Endodermal cell (in vitro differentiated cells): ENCODE measurements around the gene C20orf96. TPM values are rescaled to one million over a fixed set of nuclear protein-coding genes. Genes with fewer than 3 reads are reported as not detected.

Experiments
- DNase-seq: peaks from one replicate; pipeline ENCODE4 v3.0.0-alpha.2; 2017
- H3K27ac ChIP-seq: 2 replicates; pipeline ENCODE4 v1.5.1; 2013; ENCODE audit warnings: mild to moderate bottlenecking, low read depth, low read length, moderate library complexity
- H3K27me3 ChIP-seq: 2 replicates; pipeline ENCODE4 v1.6.1; 2013; ENCODE audit warnings: mild to moderate bottlenecking, low read length, moderate library complexity; ENCODE audit not compliant: insufficient read depth, control insufficient read depth, poor library complexity, severe bottlenecking
- H3K36me3 ChIP-seq: 2 replicates; pipeline ENCODE4 v1.7.0; 2013; ENCODE audit warnings: mild to moderate bottlenecking, low read length, moderate library complexity; ENCODE audit not compliant: control insufficient read depth, insufficient read depth
- H3K4me1 ChIP-seq: one replicate; pipeline ENCODE4 v1.7.0; 2013; ENCODE audit warnings: low read length; ENCODE audit not compliant: control insufficient read depth, insufficient read depth
- H3K4me3 ChIP-seq: 2 replicates; pipeline ENCODE4 v1.5.1; 2013; ENCODE audit warnings: mild to moderate bottlenecking, low read length, moderate library complexity
- H3K9ac ChIP-seq: 2 replicates; pipeline ENCODE4 v1.6.1; 2013; ENCODE audit warnings: mild to moderate bottlenecking, low read length, moderate library complexity; ENCODE audit not compliant: poor library complexity, severe bottlenecking; ENCODE audit errors: extremely low read depth
- H3K9me3 ChIP-seq: 2 replicates; pipeline ENCODE4 v1.6.1; 2013; ENCODE audit warnings: mild to moderate bottlenecking, low read length, moderate library complexity; ENCODE audit not compliant: control insufficient read depth
- H3K27ac Mint-ChIP-seq: 2 replicates; pipeline ENCODE4 v1.8.0; 2020; ENCODE audit warnings: mixed read lengths
- H3K27me3 Mint-ChIP-seq: 2 replicates; pipeline ENCODE4 v1.8.0; 2021; ENCODE audit warnings: mild to moderate bottlenecking, mixed read lengths; ENCODE audit not compliant: insufficient read depth
- H3K36me3 Mint-ChIP-seq: 2 replicates; pipeline ENCODE4 v1.8.0; 2020; ENCODE audit warnings: low read depth, mixed read lengths
- H3K4me1 Mint-ChIP-seq: 2 replicates; pipeline ENCODE4 v1.8.0; 2020; ENCODE audit warnings: mixed read lengths
- H3K4me3 Mint-ChIP-seq: 2 replicates; pipeline ENCODE4 v1.8.0; 2020; ENCODE audit warnings: mild to moderate bottlenecking, moderate library complexity, mixed read lengths
- H3K9me3 Mint-ChIP-seq: 2 replicates; pipeline ENCODE4 v1.8.0; 2020; ENCODE audit warnings: mild to moderate bottlenecking, mixed read lengths
- CTCF ChIP-seq: fragments of 200-600 bp; sonication (generic); conservative IDR thresholded peaks from 2 replicates; pipeline ENCODE4 v1.5.0; 2021; ENCODE audit warnings: antibody characterized with exemption, mild to moderate bottlenecking
- WGBS, 2 experiments: methylation state at CpG; one replicate each; pipeline versions ENCODE4 v1.1.5 to v1.1.7; 2013; ENCODE audit warnings: missing lambda C conversion rate in 2 of 2, mixed read lengths in 1 of 2; ENCODE audit not compliant: insufficient coverage in 1 of 2, insufficient read length in 1 of 2; 5-methylcytosine and 5-hydroxymethylcytosine counted together
- total RNA-seq, 2 donors: library from RNA; stranded (reverse); fragmentation: NEBNext Ultra II Directional in 1 of 2; extraction: Animal tissue kit (Norgen Biotek cat#: 25700) in 1 of 2; gene quantifications; 2 replicates in 1 of 2; 3 replicates in 1 of 2; pipeline ENCODE4 v1.2.1, GENCODE V29; 2021

The C20orf96 gene
- total RNA-seq, 2 donors from 2014 or later: 21.8 to 29.4 TPM

- Histone ChIP-seq H3K36me3 (peaks cover 12% of the 10 kb centered on the region), H3K27me3 (no peaks in the 10 kb centered on the region), H3K27ac (peak overlapping the region; percentile 95), H3K4me3 (peak overlapping the region; percentile 83), H3K4me1 (peaks cover 8% of the 10 kb centered on the region), H3K9me3 (no peaks in the 10 kb centered on the region), H3K9ac (peak overlapping the region; percentile 70)
- Mint-ChIP-seq H3K36me3 (peaks cover 23% of the 10 kb centered on the region), H3K4me3 (peak overlapping the region; percentile 81), H3K4me1 (peaks cover 35% of the 10 kb centered on the region), H3K27ac (peak overlapping the region; percentile 95), H3K9me3 (peaks cover 5% of the 10 kb centered on the region), H3K27me3 (peaks cover 5% of the 10 kb centered on the region)
- no peak for TF ChIP-seq CTCF
- 0 to 1% methylated on average over 38 to 103 of the region's 103 CpGs for WGBS, 2 experiments
- peak; percentile 89 for DNase-seq
Observed at GRCh38 chr20:325889-326644, 35.5 kb upstream of the C20orf96 start.

GRCh38 chr20:325045-325888, 34.7 kb upstream of the C20orf96 start, which contains the start of gene SOX12:
TSS of gene SOX12 (plus strand) at chr20:325552. CDS start at chr20:325925, 373 bp downstream.
- Histone ChIP-seq H3K9me3 (peaks cover 5% of the 10 kb centered on the region), H3K4me3 (peak within 1 kb of the TSS; percentile 92), H3K36me3 (peaks cover 7% of the 10 kb centered on the region), H3K27me3 (no peaks in the 10 kb centered on the region), H3K4me1 (peaks cover 8% of the 10 kb centered on the region), H3K27ac (peak within 1 kb of the TSS; percentile 95), H3K9ac (peak within 1 kb of the TSS; percentile 70)
- peaks cover 10% of the 10 kb centered on the region for H3K27me3 Mint-ChIP-seq
- DNase-seq: peak; percentile 99
- peak within 1 kb of the TSS; percentile 81 for H3K4me3 Mint-ChIP-seq
- TF ChIP-seq CTCF: no peak
- peaks cover 10% of the 10 kb centered on the region for H3K9me3 Mint-ChIP-seq
- peak within 1 kb of the TSS; percentile 98 for H3K27ac Mint-ChIP-seq
- H3K36me3 Mint-ChIP-seq: peaks cover 29% of the 10 kb centered on the region
- peaks cover 33% of the 10 kb centered on the region for H3K4me1 Mint-ChIP-seq
- 0% methylated on average over 17 to 106 of the region's 106 CpGs for WGBS, 2 experiments

GRCh38 chr20:324177-325044, 33.9 kb upstream of the C20orf96 start:
- Histone ChIP-seq H3K36me3 (no peaks in the 10 kb centered on the region), H3K27ac (peak overlapping the region; percentile 89), H3K4me3 (peak overlapping the region; percentile 92), H3K9me3 (peaks cover 5% of the 10 kb centered on the region), H3K27me3 (no peaks in the 10 kb centered on the region), H3K9ac (peak overlapping the region; percentile 44), H3K4me1 (peaks cover 2% of the 10 kb centered on the region)
- peak; percentile 68 for TF ChIP-seq CTCF
- Mint-ChIP-seq H3K27me3 (peaks cover 10% of the 10 kb centered on the region), H3K27ac (peak overlapping the region; percentile 98), H3K4me3 (peak overlapping the region; percentile 81), H3K9me3 (peaks cover 10% of the 10 kb centered on the region), H3K4me1 (peaks cover 24% of the 10 kb centered on the region), H3K36me3 (peaks cover 31% of the 10 kb centered on the region)
- WGBS, 2 experiments: 0 to 5% methylated on average over 8 to 62 of the region's 69 CpGs
- peak; percentile 96 for DNase-seq
